ENCODE measurements around the gene SNAP25.

DNA sequence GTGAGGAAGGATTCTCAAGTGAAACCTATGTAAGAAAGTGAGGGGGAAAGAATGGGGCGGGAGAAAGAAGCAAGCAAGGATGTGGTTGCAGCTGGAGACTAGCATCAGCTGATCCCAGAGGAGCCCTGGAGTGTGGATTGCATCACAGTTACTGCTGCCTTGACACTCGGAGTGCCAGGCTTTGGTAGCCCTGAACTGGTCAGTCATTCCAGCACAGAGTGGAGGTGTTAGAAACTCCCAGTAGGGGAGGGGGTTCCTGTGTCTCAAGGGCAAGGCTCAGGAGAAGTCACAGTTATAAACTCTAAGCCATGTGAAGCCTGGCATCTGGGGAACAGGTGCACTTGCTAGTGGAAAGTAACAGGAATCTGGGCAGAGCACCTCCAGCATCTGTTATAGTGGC lies 23.5 kb downstream of the SNAP25 start:
- TF ChIP-seq, protein P1, sequence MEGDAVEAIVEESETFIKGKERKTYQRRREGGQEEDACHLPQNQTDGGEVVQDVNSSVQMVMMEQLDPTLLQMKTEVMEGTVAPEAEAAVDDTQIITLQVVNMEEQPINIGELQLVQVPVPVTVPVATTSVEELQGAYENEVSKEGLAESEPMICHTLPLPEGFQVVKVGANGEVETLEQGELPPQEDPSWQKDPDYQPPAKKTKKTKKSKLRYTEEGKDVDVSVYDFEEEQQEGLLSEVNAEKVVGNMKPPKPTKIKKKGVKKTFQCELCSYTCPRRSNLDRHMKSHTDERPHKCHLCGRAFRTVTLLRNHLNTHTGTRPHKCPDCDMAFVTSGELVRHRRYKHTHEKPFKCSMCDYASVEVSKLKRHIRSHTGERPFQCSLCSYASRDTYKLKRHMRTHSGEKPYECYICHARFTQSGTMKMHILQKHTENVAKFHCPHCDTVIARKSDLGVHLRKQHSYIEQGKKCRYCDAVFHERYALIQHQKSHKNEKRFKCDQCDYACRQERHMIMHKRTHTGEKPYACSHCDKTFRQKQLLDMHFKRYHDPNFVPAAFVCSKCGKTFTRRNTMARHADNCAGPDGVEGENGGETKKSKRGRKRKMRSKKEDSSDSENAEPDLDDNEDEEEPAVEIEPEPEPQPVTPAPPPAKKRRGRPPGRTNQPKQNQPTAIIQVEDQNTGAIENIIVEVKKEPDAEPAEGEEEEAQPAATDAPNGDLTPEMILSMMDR (IDR thresholded peaks at IDR 0.05): no peak
- TF ChIP-seq POLR2A (IDR thresholded peaks at IDR 0.05; ENCODE audit: low read depth) (no peak), POLR2AphosphoS5 (IDR thresholded peaks at IDR 0.05) (no peak), EP300 (IDR thresholded peaks at IDR 0.05) (no peak)

Measured in esophagus muscularis mucosa (tissue), 4 donors.